Measurements from ENCODE around the gene ZNF559.

The ZNF559 gene

GRCh38 chr19:9354651-9355050 is 30.7 kb downstream of the ZNF559 start:
- no peak for DNase-seq

DNA sequence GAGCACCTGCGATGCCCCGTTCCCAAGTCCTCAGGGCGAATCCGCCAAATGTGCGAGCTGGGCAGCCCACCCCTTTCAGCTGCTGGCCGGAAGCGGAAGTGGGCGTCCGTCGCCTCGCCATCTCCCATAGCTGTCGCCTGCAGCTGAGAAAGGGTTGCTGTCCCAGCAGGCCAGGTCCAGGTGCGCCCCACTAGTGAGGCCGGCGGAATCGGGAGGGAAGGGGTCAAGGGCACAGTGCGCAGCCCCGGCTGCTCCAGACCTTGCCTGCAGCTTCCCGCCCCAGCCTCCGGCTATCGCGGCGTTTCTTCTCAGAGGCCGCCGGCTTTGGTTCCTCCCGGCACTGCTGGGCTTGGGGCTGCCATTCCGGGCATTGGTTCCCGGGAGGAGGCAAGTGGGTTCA is 38.9 kb downstream of the ZNF559 start, which contains the start of gene ZNF177:
ZNF177 (plus strand) TSS at position 109 of the 400 bp plus-strand sequence. CDS start 15,299 bp downstream, outside the sequence.
- no peak for DNase-seq

- DNase-seq = no peak
These were observed 47.0 kb downstream of the ZNF559 start for GRCh38 chr19:9370738-9371619.

- no peak for DNase-seq
These were observed 57.4 kb downstream of the ZNF559 start for GRCh38 chr19:9381361-9381785.
